Measurements from ENCODE around the gene EDN3. TPM values are rescaled to one million over a fixed set of nuclear protein-coding genes. Genes with fewer than 3 reads are reported as not detected.

EDN3 gene
- total RNA-seq, 2 experiments from 2014 or later: not detected

DNA sequence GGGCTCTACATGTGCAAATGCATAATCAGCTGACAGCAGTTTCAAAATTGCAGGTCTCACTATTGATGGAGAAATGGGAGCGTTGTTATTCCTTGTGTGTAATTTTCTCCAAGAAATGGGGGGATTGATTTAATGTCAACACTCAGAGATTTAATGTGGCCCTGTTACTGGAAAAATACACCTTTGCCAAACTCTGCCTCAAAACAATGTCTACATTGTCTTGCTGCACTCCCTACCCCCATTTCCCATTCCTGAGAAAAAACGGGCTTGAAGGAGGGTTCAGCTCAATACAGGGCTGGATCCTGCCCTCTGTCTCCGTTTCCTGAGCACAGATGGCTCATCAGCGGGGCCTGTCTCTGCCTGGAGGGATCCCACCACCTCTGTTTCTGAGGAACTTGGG lies 18.4 kb downstream of the EDN3 start:
- Mint-ChIP-seq H3K27me3 (no peaks in the 10 kb centered on the region), H3K4me1 (no peaks in the 10 kb centered on the region), H3K27ac (no peak overlapping the region), H3K9me3 (ENCODE audit: low read depth) (no peaks in the 10 kb centered on the region), H3K4me3 (no peak overlapping the region), H3K36me3 (no peaks in the 10 kb centered on the region)
- DNase-seq (no peak), ATAC-seq (no peak)
- CTCF ChIA-PET: no interaction called here

DNA sequence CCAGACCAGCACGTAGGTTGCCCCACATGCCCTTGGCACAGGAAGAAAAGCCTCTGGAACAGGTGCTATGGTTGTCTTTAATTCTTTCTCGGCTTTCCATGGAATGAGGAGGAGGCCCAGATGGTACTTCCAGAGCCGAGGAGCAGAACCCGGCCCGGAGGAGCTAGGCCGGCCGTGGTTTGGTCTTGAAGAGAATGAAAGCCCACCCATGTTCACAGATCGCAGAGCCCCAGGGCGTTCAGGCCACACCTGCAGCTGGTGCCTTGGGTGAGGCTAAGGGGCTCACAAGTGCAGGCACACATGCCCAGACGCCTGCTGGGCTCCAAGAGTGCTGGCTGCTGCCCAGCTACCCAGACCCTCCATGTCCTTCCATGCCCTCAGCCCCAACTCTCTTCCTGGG lies 20.0 kb downstream of the EDN3 start:
- Mint-ChIP-seq H3K36me3 (no peaks in the 10 kb centered on the region), H3K27me3 (no peaks in the 10 kb centered on the region), H3K4me3 (no peak overlapping the region), H3K9me3 (ENCODE audit: low read depth) (no peaks in the 10 kb centered on the region), H3K27ac (no peak overlapping the region), H3K4me1 (no peaks in the 10 kb centered on the region)
- DNase-seq: no peak
- CTCF ChIA-PET: no interaction called here
- ATAC-seq: no peak

GRCh38 chr20:59320854-59321647 lies 20.6 kb downstream of the EDN3 start:
- no peaks in the 10 kb centered on the region for H3K9me3 Mint-ChIP-seq (ENCODE audit: low read depth)

DNA sequence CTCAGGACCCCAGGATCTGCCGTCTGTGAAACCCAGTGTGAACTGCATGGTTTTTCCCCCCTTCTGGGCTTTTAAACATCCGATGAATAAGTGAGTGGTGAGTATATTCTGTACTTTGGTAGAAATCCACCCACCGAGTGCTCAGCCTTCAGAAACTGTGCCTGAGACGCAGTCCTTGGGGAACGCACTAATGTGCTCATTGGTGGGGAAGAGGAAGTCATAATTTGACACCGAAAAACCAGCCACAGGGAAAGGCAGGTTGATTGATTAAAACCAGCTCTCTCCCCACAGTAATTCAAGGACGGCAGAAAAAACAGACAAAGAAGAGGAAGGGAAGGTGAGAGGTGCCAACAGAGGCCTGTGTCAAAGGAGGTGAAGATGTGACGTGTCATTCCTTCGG lies 21.7 kb downstream of the EDN3 start:
- H3K36me3 Mint-ChIP-seq: no peaks in the 10 kb centered on the region
- DNase-seq (no peak), ATAC-seq (no peak)
- CTCF ChIA-PET: interaction anchor here (0.9 kb wide), 1 partner anchor 12 kb away, joined by 3 read pairs; no protein-coding TSS in a partner anchor
- no peaks in the 10 kb centered on the region for H3K4me1 Mint-ChIP-seq
- no peak overlapping the region for H3K27ac Mint-ChIP-seq
- H3K4me3 Mint-ChIP-seq: no peak overlapping the region
- no peaks in the 10 kb centered on the region for H3K27me3 Mint-ChIP-seq
- H3K9me3 Mint-ChIP-seq (ENCODE audit: low read depth): no peaks in the 10 kb centered on the region

More at GRCh38 chr20:59320854-59321647, 20.6 kb downstream of the EDN3 start:
- no peaks in the 10 kb centered on the region for H3K4me1 Mint-ChIP-seq
- no peaks in the 10 kb centered on the region for H3K36me3 Mint-ChIP-seq
- no peaks in the 10 kb centered on the region for H3K27me3 Mint-ChIP-seq
- no peak overlapping the region for H3K27ac Mint-ChIP-seq
- CTCF ChIA-PET: no interaction called here
- no peak for ATAC-seq
- DNase-seq: no peak
- H3K4me3 Mint-ChIP-seq: no peak overlapping the region

DNA sequence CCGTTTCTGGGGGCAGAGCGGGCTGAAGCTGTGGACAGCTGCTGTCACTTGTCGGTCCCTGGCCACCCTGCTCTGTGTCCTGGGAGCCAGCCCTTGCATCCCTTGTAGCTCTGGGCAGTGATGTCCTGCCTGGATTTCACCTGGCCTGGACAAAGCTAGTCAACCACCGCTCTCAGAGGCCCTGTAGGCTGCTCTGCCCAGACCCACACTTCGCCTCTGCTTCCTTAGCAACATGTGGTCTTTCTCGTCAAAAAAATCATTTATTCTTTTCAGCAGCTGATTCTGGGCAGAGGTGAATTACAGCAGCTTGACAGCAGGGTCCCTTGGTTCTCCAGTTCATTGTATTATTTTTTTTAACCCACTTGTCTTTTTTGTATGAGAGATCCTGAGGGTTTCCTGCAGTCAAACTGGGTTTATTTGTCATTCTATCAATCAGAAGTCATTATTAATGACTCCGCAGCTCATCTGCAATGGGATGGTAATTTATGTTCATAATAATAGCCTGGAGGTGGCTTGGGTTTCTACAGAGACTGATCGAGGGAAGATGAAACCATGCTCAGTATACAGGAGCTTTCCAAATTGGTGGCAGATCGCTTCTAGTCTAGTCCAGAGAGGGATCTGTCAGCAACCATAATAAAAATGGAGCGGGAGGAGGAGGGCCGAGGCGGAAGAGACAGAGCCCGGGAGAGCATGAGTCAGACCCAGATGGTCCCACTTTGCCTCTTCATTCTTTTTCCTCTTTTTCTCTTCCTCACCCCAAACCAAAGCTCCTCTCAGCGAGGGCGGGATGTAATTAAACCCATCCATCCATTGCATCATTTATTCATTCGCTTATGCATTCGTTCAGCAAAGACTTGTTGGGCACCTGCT lies 22.4 kb downstream of the EDN3 start:
- H3K4me1 Mint-ChIP-seq: no peaks in the 10 kb centered on the region
- H3K36me3 Mint-ChIP-seq: no peaks in the 10 kb centered on the region
- CTCF ChIA-PET: interaction anchor here (0.9 to 1.1 kb wide), 2 partner anchors 11 to 32 kb away, joined by 3 read pairs; no protein-coding TSS in a partner anchor
- DNase-seq (no peak), ATAC-seq (no peak)
- no peak overlapping the region for H3K27ac Mint-ChIP-seq
- H3K4me3 Mint-ChIP-seq: no peak overlapping the region
- no peaks in the 10 kb centered on the region for H3K27me3 Mint-ChIP-seq
- no peaks in the 10 kb centered on the region for H3K9me3 Mint-ChIP-seq (ENCODE audit: low read depth)

DNA sequence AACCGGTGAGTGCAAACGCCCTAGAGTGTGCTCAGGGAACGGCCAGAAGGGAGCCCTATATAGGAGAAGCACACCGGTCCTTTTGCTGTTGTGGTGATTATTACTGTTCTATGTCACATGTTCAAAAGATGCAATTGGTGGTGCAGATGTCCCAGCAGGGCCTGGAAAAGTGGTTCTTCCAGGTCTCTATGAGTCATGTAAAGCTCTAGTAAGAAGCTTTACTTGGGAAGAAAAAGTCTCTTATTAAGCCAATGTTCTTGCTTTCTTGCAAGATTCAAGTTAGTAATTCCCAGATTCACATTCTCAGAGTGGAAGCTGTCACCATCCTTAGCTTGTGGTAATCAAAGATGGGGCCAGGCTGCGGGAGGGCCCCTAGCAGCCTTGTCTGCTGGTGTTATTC lies 23.3 kb downstream of the EDN3 start:
- no peak for ATAC-seq
- H3K27ac Mint-ChIP-seq: no peak overlapping the region
- H3K27me3 Mint-ChIP-seq: peaks cover 5% of the 10 kb centered on the region
- CTCF ChIA-PET: interaction anchor here (1.1 kb wide), 1 partner anchor 33 kb away, joined by 3 read pairs; no protein-coding TSS in a partner anchor
- DNase-seq: no peak
- no peak overlapping the region for H3K4me3 Mint-ChIP-seq
- H3K9me3 Mint-ChIP-seq (ENCODE audit: low read depth): no peaks in the 10 kb centered on the region
- H3K4me1 Mint-ChIP-seq: no peaks in the 10 kb centered on the region
- H3K36me3 Mint-ChIP-seq: no peaks in the 10 kb centered on the region

- no peaks in the 10 kb centered on the region for H3K9me3 Mint-ChIP-seq (ENCODE audit: low read depth)
- DNase-seq (no peak), ATAC-seq (no peak)
- peaks cover 5% of the 10 kb centered on the region for H3K27me3 Mint-ChIP-seq
- H3K36me3 Mint-ChIP-seq: no peaks in the 10 kb centered on the region
- H3K27ac Mint-ChIP-seq: no peak overlapping the region
- H3K4me1 Mint-ChIP-seq: no peaks in the 10 kb centered on the region
- CTCF ChIA-PET: interaction anchor here (0.7 kb wide), 2 partner anchors 12 to 782 kb away, joined by 3 to 4 read pairs; no protein-coding TSS in a partner anchor
- no peak overlapping the region for H3K4me3 Mint-ChIP-seq
Measured at GRCh38 chr20:59324521-59325141, 24.2 kb downstream of the EDN3 start.

DNA sequence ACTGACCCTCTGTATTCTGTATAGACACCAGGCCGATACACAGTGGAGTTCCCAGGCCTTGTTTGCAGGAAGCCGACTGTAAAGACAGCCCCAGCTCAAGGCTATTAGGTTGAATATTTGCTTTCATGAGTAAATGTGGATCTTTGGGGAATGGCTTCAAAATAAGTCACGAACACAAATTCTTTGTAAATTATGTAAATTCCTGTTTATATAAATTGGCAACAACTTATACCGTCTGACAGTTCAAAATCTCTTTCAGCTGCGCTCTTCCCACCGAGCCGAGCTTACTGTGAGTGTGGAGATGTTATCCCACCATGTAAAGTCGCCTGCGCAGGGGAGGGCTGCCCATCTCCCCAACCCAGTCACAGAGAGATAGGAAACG lies 24.7 kb downstream of the EDN3 start:
- no peak overlapping the region for H3K27ac Mint-ChIP-seq
- DNase-seq: no peak
- H3K9me3 Mint-ChIP-seq (ENCODE audit: low read depth): no peaks in the 10 kb centered on the region
- H3K27me3 Mint-ChIP-seq: peaks cover 5% of the 10 kb centered on the region
- CTCF ChIA-PET: interaction anchor here (0.7 kb wide), 2 partner anchors 12 to 782 kb away, joined by 3 to 4 read pairs; no protein-coding TSS in a partner anchor
- no peak overlapping the region for H3K4me3 Mint-ChIP-seq
- H3K36me3 Mint-ChIP-seq: no peaks in the 10 kb centered on the region
- ATAC-seq: no peak
- no peaks in the 10 kb centered on the region for H3K4me1 Mint-ChIP-seq

GRCh38 chr20:59326188-59326587 lies 25.8 kb downstream of the EDN3 start:
- no peak overlapping the region for H3K27ac Mint-ChIP-seq
- H3K4me3 Mint-ChIP-seq: no peak overlapping the region
- DNase-seq: no peak
- H3K9me3 Mint-ChIP-seq (ENCODE audit: low read depth): no peaks in the 10 kb centered on the region
- no peaks in the 10 kb centered on the region for H3K36me3 Mint-ChIP-seq
- H3K27me3 Mint-ChIP-seq: peaks cover 7% of the 10 kb centered on the region
- CTCF ChIA-PET: no interaction called here
- no peaks in the 10 kb centered on the region for H3K4me1 Mint-ChIP-seq
- no peak for ATAC-seq

GRCh38 chr20:59328071-59328470 lies 27.7 kb downstream of the EDN3 start:
- no peaks in the 10 kb centered on the region for H3K4me1 Mint-ChIP-seq
- no peak overlapping the region for H3K27ac Mint-ChIP-seq
- CTCF ChIA-PET: no interaction called here
- no peaks in the 10 kb centered on the region for H3K9me3 Mint-ChIP-seq (ENCODE audit: low read depth)
- DNase-seq (no peak), ATAC-seq (no peak)
- peaks cover 11% of the 10 kb centered on the region for H3K27me3 Mint-ChIP-seq
- H3K4me3 Mint-ChIP-seq: no peak overlapping the region
- no peaks in the 10 kb centered on the region for H3K36me3 Mint-ChIP-seq

- H3K4me3 Mint-ChIP-seq: no peak overlapping the region
- H3K27ac Mint-ChIP-seq: no peak overlapping the region
- no peak for ATAC-seq
- CTCF ChIA-PET: no interaction called here
- no peak for DNase-seq
- no peaks in the 10 kb centered on the region for H3K9me3 Mint-ChIP-seq (ENCODE audit: low read depth)
- no peaks in the 10 kb centered on the region for H3K4me1 Mint-ChIP-seq
- H3K27me3 Mint-ChIP-seq: peaks cover 17% of the 10 kb centered on the region
- H3K36me3 Mint-ChIP-seq: no peaks in the 10 kb centered on the region
Measured at GRCh38 chr20:59331721-59332329, 31.4 kb downstream of the EDN3 start.

DNA sequence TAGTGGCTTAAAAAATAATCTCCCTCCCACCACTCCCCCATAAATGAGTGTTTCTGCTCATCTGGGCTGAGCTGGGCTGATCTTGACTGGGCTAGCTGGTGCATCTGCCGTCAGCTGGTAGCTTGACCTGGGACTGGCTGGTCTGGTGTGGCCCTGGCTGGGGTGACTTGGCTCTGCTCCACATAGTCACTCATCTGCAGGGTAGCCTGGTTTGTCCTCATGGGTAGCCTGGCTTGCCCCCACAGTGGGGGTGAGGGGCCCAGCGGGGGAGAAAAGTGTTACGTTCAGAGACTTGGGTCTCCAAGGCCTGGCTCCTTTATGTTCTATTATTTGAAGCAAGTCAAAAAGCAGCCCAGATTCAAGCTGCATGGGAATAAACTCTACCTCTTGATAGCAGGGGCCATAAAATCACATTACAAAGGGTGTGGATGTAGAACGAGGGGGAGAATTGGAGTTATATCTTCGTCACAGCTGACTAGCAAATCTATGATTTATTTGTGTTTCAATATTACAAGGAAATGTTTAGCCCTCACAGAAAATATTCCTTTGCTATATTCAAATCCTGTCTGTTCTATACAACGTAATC lies 32.9 kb downstream of the EDN3 start:
- Mint-ChIP-seq H3K27me3 (peaks cover 13% of the 10 kb centered on the region), H3K27ac (no peak overlapping the region), H3K4me1 (no peaks in the 10 kb centered on the region), H3K4me3 (no peak overlapping the region), H3K9me3 (ENCODE audit: low read depth) (no peaks in the 10 kb centered on the region), H3K36me3 (no peaks in the 10 kb centered on the region)
- CTCF ChIA-PET: interaction anchor here (1.1 kb wide), 1 partner anchor 61 kb away, joined by 3 read pairs; no protein-coding TSS in a partner anchor
- no peak for ATAC-seq
- no peak for DNase-seq

GRCh38 chr20:59333951-59334350 lies 33.5 kb downstream of the EDN3 start:
- Mint-ChIP-seq H3K9me3 (ENCODE audit: low read depth) (no peaks in the 10 kb centered on the region), H3K4me3 (no peak overlapping the region), H3K27me3 (peaks cover 12% of the 10 kb centered on the region), H3K36me3 (no peaks in the 10 kb centered on the region), H3K27ac (no peak overlapping the region), H3K4me1 (no peaks in the 10 kb centered on the region)
- CTCF ChIA-PET: interaction anchor here (1.0 kb wide), 1 partner anchor 12 kb away, joined by 3 read pairs; no protein-coding TSS in a partner anchor
- DNase-seq (no peak), ATAC-seq (no peak)

Measured in activated CD8-positive, alpha-beta memory T cell treated with anti-CD3 and anti-CD28 coated beads, Interleukin-2, amount 10 ng/mL, durations not matched to agents 7 days and 5 days (primary cell).